Tibial nerve (tissue), 4 donors: ENCODE measurements around the gene PRLR.

ENCODE experiments used
- EP300 ChIP-seq, 2 donors: sonication (generic); formaldehyde crosslinking; IDR thresholded peaks; one replicate each; pipeline ENCODE4 v1.6.1; 2017; ENCODE audit warnings: antibody characterized with exemption in 2 of 2, mild to moderate bottlenecking in 1 of 2
- POLR2A ChIP-seq, 2 donors: fragments of 450-650 bp; IDR thresholded peaks; one replicate each; pipeline ENCODE4 v1.6.1; 2017; ENCODE audit warnings: antibody characterized with exemption in 2 of 2, mild to moderate bottlenecking in 2 of 2, moderate library complexity in 2 of 2
- TF ChIP-seq, protein P1 (sequence below), 5 experiments: fragments of 200-600 bp in 3 of 5; fragments of 450-650 bp in 2 of 5; sonication (generic) in 3 of 5; IDR thresholded peaks; one replicate each; pipeline ENCODE4 v1.5.1; 2016 to 2019; ENCODE audit warnings: antibody characterized with exemption in 5 of 5, mild to moderate bottlenecking in 3 of 5, moderate library complexity in 2 of 5

DNA sequence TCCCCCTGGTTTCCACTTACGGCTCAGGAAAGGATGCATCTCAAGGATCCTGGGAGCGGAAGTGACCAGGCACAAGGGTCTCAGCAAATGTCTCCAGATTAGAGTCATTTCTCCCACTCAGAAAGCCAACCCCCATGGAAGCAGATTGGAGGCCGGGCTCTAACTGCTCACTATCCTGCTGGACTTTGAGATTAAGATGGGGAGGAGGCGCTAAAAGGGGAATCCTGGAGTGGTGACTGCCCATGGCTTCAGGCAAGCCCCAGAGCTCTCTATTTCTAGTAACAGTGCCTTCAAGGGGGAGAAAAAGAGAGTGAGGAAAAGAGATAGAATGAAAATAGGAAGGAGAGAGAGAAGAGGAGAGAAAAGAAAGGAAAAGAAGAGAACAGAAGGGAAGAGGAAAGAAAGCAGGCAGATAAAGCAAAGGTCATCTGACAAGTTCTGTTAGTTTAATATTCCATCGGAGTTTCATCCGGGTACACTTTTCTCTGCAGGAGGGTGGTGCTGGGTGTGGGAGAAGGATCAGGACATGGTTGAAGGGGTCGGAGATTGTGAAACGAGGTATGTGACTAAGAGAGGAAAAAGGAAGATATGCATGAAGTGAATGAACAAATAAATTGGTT is 182.4 kb downstream of the PRLR start, which contains the start of gene AGXT2:
- TF ChIP-seq, protein P1, sequence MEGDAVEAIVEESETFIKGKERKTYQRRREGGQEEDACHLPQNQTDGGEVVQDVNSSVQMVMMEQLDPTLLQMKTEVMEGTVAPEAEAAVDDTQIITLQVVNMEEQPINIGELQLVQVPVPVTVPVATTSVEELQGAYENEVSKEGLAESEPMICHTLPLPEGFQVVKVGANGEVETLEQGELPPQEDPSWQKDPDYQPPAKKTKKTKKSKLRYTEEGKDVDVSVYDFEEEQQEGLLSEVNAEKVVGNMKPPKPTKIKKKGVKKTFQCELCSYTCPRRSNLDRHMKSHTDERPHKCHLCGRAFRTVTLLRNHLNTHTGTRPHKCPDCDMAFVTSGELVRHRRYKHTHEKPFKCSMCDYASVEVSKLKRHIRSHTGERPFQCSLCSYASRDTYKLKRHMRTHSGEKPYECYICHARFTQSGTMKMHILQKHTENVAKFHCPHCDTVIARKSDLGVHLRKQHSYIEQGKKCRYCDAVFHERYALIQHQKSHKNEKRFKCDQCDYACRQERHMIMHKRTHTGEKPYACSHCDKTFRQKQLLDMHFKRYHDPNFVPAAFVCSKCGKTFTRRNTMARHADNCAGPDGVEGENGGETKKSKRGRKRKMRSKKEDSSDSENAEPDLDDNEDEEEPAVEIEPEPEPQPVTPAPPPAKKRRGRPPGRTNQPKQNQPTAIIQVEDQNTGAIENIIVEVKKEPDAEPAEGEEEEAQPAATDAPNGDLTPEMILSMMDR (IDR thresholded peaks at IDR 0.05): no peak
- no peak for TF ChIP-seq POLR2A (IDR thresholded peaks at IDR 0.05)
- no peak for TF ChIP-seq EP300 (IDR thresholded peaks at IDR 0.05)
